ENCODE results near the gene PDCD10.

PDCD10 gene

GRCh38 chr3:167679526-167679925, 55.2 kb downstream of the PDCD10 start:
- no peak for DNase-seq (ENCODE audit: low read depth in 2 of 2)

- DNase-seq (ENCODE audit: low read depth in 2 of 2), result no peak
Measured at GRCh38 chr3:167675848-167676247, 58.8 kb downstream of the PDCD10 start.

- no peak for DNase-seq (ENCODE audit: low read depth in 2 of 2)
Measured at GRCh38 chr3:167673221-167673620, 61.5 kb downstream of the PDCD10 start.

- no peak for DNase-seq (ENCODE audit: low read depth in 2 of 2)
Measured at GRCh38 chr3:167671878-167672427, 62.7 kb downstream of the PDCD10 start.

- no peak for DNase-seq (ENCODE audit: low read depth in 2 of 2)
Measured at GRCh38 chr3:167669699-167670098, 65.0 kb downstream of the PDCD10 start.

- no peak for DNase-seq (ENCODE audit: low read depth in 2 of 2)
Measured at GRCh38 chr3:167668651-167669050, 66.0 kb downstream of the PDCD10 start.

- DNase-seq (ENCODE audit: low read depth in 2 of 2), result no peak
Measured at GRCh38 chr3:167666563-167666962, 68.1 kb downstream of the PDCD10 start.

- DNase-seq (ENCODE audit: low read depth in 2 of 2), result no peak
Measured at GRCh38 chr3:167662919-167663400, 71.7 kb downstream of the PDCD10 start.

- no peak for DNase-seq (ENCODE audit: low read depth in 2 of 2)
Measured at GRCh38 chr3:167657684-167658225, 76.9 kb downstream of the PDCD10 start.

GRCh38 chr3:167656821-167657220, 77.9 kb downstream of the PDCD10 start:
- DNase-seq (ENCODE audit: low read depth in 2 of 2), result no peak

GRCh38 chr3:167653760-167654159, 80.9 kb downstream of the PDCD10 start, which contains the start of gene WDR49:
TSS of gene WDR49 (minus strand) at chr3:167653942. CDS start at chr3:167653425, 517 bp downstream.
- no peak for DNase-seq (ENCODE audit: low read depth in 2 of 2)

GRCh38 chr3:167653155-167653554, 81.5 kb downstream of the PDCD10 start:
- DNase-seq (ENCODE audit: low read depth in 2 of 2), result no peak

GRCh38 chr3:167651826-167652225, 82.9 kb downstream of the PDCD10 start:
- DNase-seq (ENCODE audit: low read depth in 2 of 2), result no peak

- no peak for DNase-seq (ENCODE audit: low read depth in 2 of 2)
Measured at GRCh38 chr3:167650459-167650858, 84.2 kb downstream of the PDCD10 start.

- DNase-seq (ENCODE audit: low read depth in 2 of 2), result no peak
Measured at GRCh38 chr3:167649746-167650145, 84.9 kb downstream of the PDCD10 start.

- no peak for DNase-seq (ENCODE audit: low read depth in 2 of 2)
Measured at GRCh38 chr3:167644611-167645010, 90.1 kb downstream of the PDCD10 start.
